ENCODE results near the gene FRMD4B.
A peak's percentile ranks its signal among the peaks of the same experiment; 100 is the strongest.

FRMD4B gene

GRCh38 chr3:69122403-69122802, 263.5 kb downstream of the FRMD4B start, which contains the start of gene LMOD3:
TSS of gene LMOD3 (minus strand) at chr3:69122595. CDS start at chr3:69122386, 209 bp downstream.
- no peak within 1 kb of the TSS for H3K9ac ChIP-seq (ENCODE audit: low read length)
- H4K8ac ChIP-seq (ENCODE audit: low read depth, low read length) = no peak within 1 kb of the TSS
- H2BK12ac ChIP-seq (ENCODE audit: low read length) = no peak within 1 kb of the TSS
- H3K27ac ChIP-seq (ENCODE audit: low read depth, low read length) = no peak within 1 kb of the TSS
- DNase-seq = no peak
- no peak within 1 kb of the TSS for H4K91ac ChIP-seq (ENCODE audit: low read depth, low read length)
- no peak within 1 kb of the TSS for H4K12ac ChIP-seq (ENCODE audit: low read depth, low read length)
- H3K9me3 ChIP-seq (ENCODE audit: insufficient read depth, low read depth, low read length) = no peaks in the 10 kb centered on the region
- no peaks in the 10 kb centered on the region for H3K79me2 ChIP-seq (ENCODE audit: control insufficient read depth, insufficient read depth, low read length, poor library complexity)
- no peak within 1 kb of the TSS for H3K4ac ChIP-seq (ENCODE audit: low read depth, low read length)
- H2AFZ ChIP-seq (ENCODE audit: insufficient read depth, low read length, poor library complexity) = no peak within 1 kb of the TSS
- no peak within 1 kb of the TSS for H2AK5ac ChIP-seq (ENCODE audit: low read length)
- WGBS (ENCODE audit: extremely low coverage, insufficient coverage, insufficient read length) = no CpG with 5 or more reads among the region's 3 CpGs
- H3K18ac ChIP-seq (ENCODE audit: low read length) = no peak within 1 kb of the TSS
- H3K36me3 ChIP-seq (ENCODE audit: control insufficient read depth in 1 of 2, insufficient read depth in 2 of 2, low read length in 2 of 2) = no peaks in the 10 kb centered on the region
- H3K4me2 ChIP-seq (ENCODE audit: low read length) = no peak within 1 kb of the TSS
- H3K4me3 ChIP-seq (ENCODE audit: low read depth, low read length) = no peak within 1 kb of the TSS
- no peak within 1 kb of the TSS for H2BK120ac ChIP-seq (ENCODE audit: insufficient read depth, low read length, poor library complexity)
- no peaks in the 10 kb centered on the region for H3K27me3 ChIP-seq (ENCODE audit: insufficient read depth, low read length)
- H3K14ac ChIP-seq (ENCODE audit: low read length) = no peak within 1 kb of the TSS
- H3K4me1 ChIP-seq (ENCODE audit: control insufficient read depth in 1 of 2, insufficient read depth in 2 of 2, low read length in 2 of 2) = peaks cover 0 to 2% of the 10 kb centered on the region in 2 experiments
- no peak within 1 kb of the TSS for H2BK5ac ChIP-seq (ENCODE audit: low read depth, low read length, poor library complexity)
- no peaks in the 10 kb centered on the region for H3K79me1 ChIP-seq (ENCODE audit: low read length)
- H3K23ac ChIP-seq (ENCODE audit: low read length) = no peak within 1 kb of the TSS

- Histone ChIP-seq H3K9ac (ENCODE audit: low read length) (no peak overlapping the region), H3K23ac (ENCODE audit: low read length) (no peak overlapping the region), H2AFZ (ENCODE audit: insufficient read depth, low read length, poor library complexity) (no peak overlapping the region), H4K91ac (ENCODE audit: low read depth, low read length) (no peak overlapping the region), H3K14ac (ENCODE audit: low read length) (no peak overlapping the region), H2BK120ac (ENCODE audit: insufficient read depth, low read length, poor library complexity) (no peak overlapping the region), H3K18ac (ENCODE audit: low read length) (no peak overlapping the region), H2AK5ac (ENCODE audit: low read length) (no peak overlapping the region), H3K36me3 (ENCODE audit: control insufficient read depth in 1 of 2, insufficient read depth in 2 of 2, low read length in 2 of 2) (no peaks in the 10 kb centered on the region), H3K4me2 (ENCODE audit: low read length) (no peak overlapping the region), H3K4me1 (ENCODE audit: control insufficient read depth in 1 of 2, insufficient read depth in 2 of 2, low read length in 2 of 2) (peaks cover 0 to 2% of the 10 kb centered on the region in 2 experiments), H3K27ac (ENCODE audit: low read depth, low read length) (no peak overlapping the region), H3K27me3 (ENCODE audit: insufficient read depth, low read length) (no peaks in the 10 kb centered on the region), H4K12ac (ENCODE audit: low read depth, low read length) (no peak overlapping the region), H3K4me3 (ENCODE audit: low read depth, low read length) (no peak overlapping the region), H3K79me2 (ENCODE audit: control insufficient read depth, insufficient read depth, low read length, poor library complexity) (no peaks in the 10 kb centered on the region), H3K79me1 (ENCODE audit: low read length) (no peaks in the 10 kb centered on the region), H2BK5ac (ENCODE audit: low read depth, low read length, poor library complexity) (no peak overlapping the region), H4K8ac (ENCODE audit: low read depth, low read length) (no peak overlapping the region), H2BK12ac (ENCODE audit: low read length) (no peak overlapping the region), H3K9me3 (ENCODE audit: insufficient read depth, low read depth, low read length) (no peaks in the 10 kb centered on the region), H3K4ac (ENCODE audit: low read depth, low read length) (no peak overlapping the region)
- no peak for DNase-seq
- WGBS (ENCODE audit: extremely low coverage, insufficient coverage, insufficient read length) = no CpG with 5 or more reads among the region's 8 CpGs
Observed at GRCh38 chr3:69121950-69122349, 263.9 kb downstream of the FRMD4B start.

GRCh38 chr3:69121513-69121912, 264.4 kb downstream of the FRMD4B start:
- Histone ChIP-seq H2BK120ac (ENCODE audit: insufficient read depth, low read length, poor library complexity) (no peak overlapping the region), H3K4me1 (ENCODE audit: control insufficient read depth in 1 of 2, insufficient read depth in 2 of 2, low read length in 2 of 2) (peaks cover 2% of the 10 kb centered on the region in 2 experiments), H3K79me1 (ENCODE audit: low read length) (no peaks in the 10 kb centered on the region), H3K9ac (ENCODE audit: low read length) (no peak overlapping the region), H3K9me3 (ENCODE audit: insufficient read depth, low read depth, low read length) (no peaks in the 10 kb centered on the region), H3K4me2 (ENCODE audit: low read length) (no peak overlapping the region), H2BK12ac (ENCODE audit: low read length) (no peak overlapping the region), H3K18ac (ENCODE audit: low read length) (no peak overlapping the region), H3K79me2 (ENCODE audit: control insufficient read depth, insufficient read depth, low read length, poor library complexity) (no peaks in the 10 kb centered on the region), H3K14ac (ENCODE audit: low read length) (no peak overlapping the region), H3K36me3 (ENCODE audit: control insufficient read depth in 1 of 2, insufficient read depth in 2 of 2, low read length in 2 of 2) (no peaks in the 10 kb centered on the region), H3K4me3 (ENCODE audit: low read depth, low read length) (no peak overlapping the region), H2AK5ac (ENCODE audit: low read length) (no peak overlapping the region), H2BK5ac (ENCODE audit: low read depth, low read length, poor library complexity) (no peak overlapping the region), H4K12ac (ENCODE audit: low read depth, low read length) (no peak overlapping the region), H3K27me3 (ENCODE audit: insufficient read depth, low read length) (no peaks in the 10 kb centered on the region), H4K8ac (ENCODE audit: low read depth, low read length) (no peak overlapping the region), H3K27ac (ENCODE audit: low read depth, low read length) (no peak overlapping the region), H2AFZ (ENCODE audit: insufficient read depth, low read length, poor library complexity) (no peak overlapping the region), H3K4ac (ENCODE audit: low read depth, low read length) (no peak overlapping the region), H3K23ac (ENCODE audit: low read length) (no peak overlapping the region), H4K91ac (ENCODE audit: low read depth, low read length) (no peak overlapping the region)
- DNase-seq = no peak
- WGBS (ENCODE audit: extremely low coverage, insufficient coverage, insufficient read length) = no CpG with 5 or more reads among the region's 6 CpGs

GRCh38 chr3:69120879-69121464, 264.9 kb downstream of the FRMD4B start:
- H3K27ac ChIP-seq (ENCODE audit: low read depth, low read length) = no peak overlapping the region
- H3K14ac ChIP-seq (ENCODE audit: low read length) = no peak overlapping the region
- no peak overlapping the region for H3K9ac ChIP-seq (ENCODE audit: low read length)
- no peak overlapping the region for H2BK5ac ChIP-seq (ENCODE audit: low read depth, low read length, poor library complexity)
- H2BK120ac ChIP-seq (ENCODE audit: insufficient read depth, low read length, poor library complexity) = no peak overlapping the region
- no peaks in the 10 kb centered on the region for H3K79me2 ChIP-seq (ENCODE audit: control insufficient read depth, insufficient read depth, low read length, poor library complexity)
- DNase-seq = peak; percentile 77 to 93
- H3K4me1 ChIP-seq (ENCODE audit: control insufficient read depth in 1 of 2, insufficient read depth in 2 of 2, low read length in 2 of 2) = peaks cover 2 to 5% of the 10 kb centered on the region in 2 experiments
- no CpG with 5 or more reads among the region's 1 CpG for WGBS (ENCODE audit: extremely low coverage, insufficient coverage, insufficient read length)
- no peaks in the 10 kb centered on the region for H3K79me1 ChIP-seq (ENCODE audit: low read length)
- no peaks in the 10 kb centered on the region for H3K9me3 ChIP-seq (ENCODE audit: insufficient read depth, low read depth, low read length)
- H4K12ac ChIP-seq (ENCODE audit: low read depth, low read length) = no peak overlapping the region
- no peak overlapping the region for H2BK12ac ChIP-seq (ENCODE audit: low read length)
- no peak overlapping the region for H2AFZ ChIP-seq (ENCODE audit: insufficient read depth, low read length, poor library complexity)
- H3K4me3 ChIP-seq (ENCODE audit: low read depth, low read length) = no peak overlapping the region
- H2AK5ac ChIP-seq (ENCODE audit: low read length) = no peak overlapping the region
- no peaks in the 10 kb centered on the region for H3K27me3 ChIP-seq (ENCODE audit: insufficient read depth, low read length)
- H3K23ac ChIP-seq (ENCODE audit: low read length) = no peak overlapping the region
- H3K36me3 ChIP-seq (ENCODE audit: control insufficient read depth in 1 of 2, insufficient read depth in 2 of 2, low read length in 2 of 2) = no peaks in the 10 kb centered on the region
- no peak overlapping the region for H3K4ac ChIP-seq (ENCODE audit: low read depth, low read length)
- no peak overlapping the region for H4K8ac ChIP-seq (ENCODE audit: low read depth, low read length)
- no peak overlapping the region for H3K18ac ChIP-seq (ENCODE audit: low read length)
- no peak overlapping the region for H4K91ac ChIP-seq (ENCODE audit: low read depth, low read length)
- no peak overlapping the region for H3K4me2 ChIP-seq (ENCODE audit: low read length)
